GM18499 (cell line): ENCODE measurements around the gene HS3ST5.
"Not testable (repeated sequence)": the region's sequence is repeated elsewhere in the genome, so short reads cannot be mapped to it uniquely, and the experiment has no call there.

ENCODE experiments used
- ATAC-seq: cut with Tn5 transposase; IDR thresholded peaks from one replicate; pipeline ENCODE4 v1.9.1; 2021; ENCODE audit warnings: moderate number of reproducible peaks; ENCODE audit not compliant: insufficient read depth, unreplicated experiment

HS3ST5 gene

GRCh38 chr6:114062199-114062598 is 280.6 kb downstream of the HS3ST5 start:
- no peak for ATAC-seq

GRCh38 chr6:114061741-114062140 is 281.1 kb downstream of the HS3ST5 start:
- no peak for ATAC-seq

GRCh38 chr6:114061116-114061515 is 281.7 kb downstream of the HS3ST5 start:
- ATAC-seq, result no peak

- no peak for ATAC-seq
These were observed 284.4 kb downstream of the HS3ST5 start for GRCh38 chr6:114058435-114058834.

GRCh38 chr6:114055763-114056162 is 287.1 kb downstream of the HS3ST5 start:
- no peak for ATAC-seq

- ATAC-seq, result no peak
These were observed 287.5 kb downstream of the HS3ST5 start for GRCh38 chr6:114055349-114055748.

- ATAC-seq, result no peak
These were observed 289.0 kb downstream of the HS3ST5 start for GRCh38 chr6:114053791-114054190.

GRCh38 chr6:114052141-114052540 is 290.7 kb downstream of the HS3ST5 start:
- ATAC-seq, result no peak

- no peak for ATAC-seq
These were observed 291.8 kb downstream of the HS3ST5 start for GRCh38 chr6:114051031-114051430.

GRCh38 chr6:114049367-114049966 is 293.4 kb downstream of the HS3ST5 start:
- no peak for ATAC-seq

- ATAC-seq, result not testable (repeated sequence)
These were observed 298.3 kb downstream of the HS3ST5 start for GRCh38 chr6:114044566-114044965.

GRCh38 chr6:114042267-114043016 is 300.4 kb downstream of the HS3ST5 start:
- no peak for ATAC-seq

- ATAC-seq, result no peak
These were observed 302.0 kb downstream of the HS3ST5 start for GRCh38 chr6:114040871-114041270.

GRCh38 chr6:114039841-114040240 is 303.0 kb downstream of the HS3ST5 start:
- no peak for ATAC-seq

GRCh38 chr6:114033606-114034005 is 309.2 kb downstream of the HS3ST5 start:
- no peak for ATAC-seq

- no peak for ATAC-seq
These were observed 310.1 kb downstream of the HS3ST5 start for GRCh38 chr6:114032721-114033120.

- no peak for ATAC-seq
These were observed 312.1 kb downstream of the HS3ST5 start for GRCh38 chr6:114030767-114031166.

- ATAC-seq, result no peak
These were observed 318.1 kb downstream of the HS3ST5 start for GRCh38 chr6:114024746-114025145.

GRCh38 chr6:114020196-114020595 is 322.6 kb downstream of the HS3ST5 start:
- ATAC-seq, result no peak

GRCh38 chr6:114017146-114017545 is 325.7 kb downstream of the HS3ST5 start:
- not testable (repeated sequence) for ATAC-seq

- ATAC-seq, result not testable (repeated sequence)
These were observed 328.7 kb downstream of the HS3ST5 start for GRCh38 chr6:114014106-114014505.

- ATAC-seq, result not testable (repeated sequence)
These were observed 331.3 kb downstream of the HS3ST5 start for GRCh38 chr6:114011486-114011885.
